Measurements from ENCODE around the gene GPR150.

DNA sequence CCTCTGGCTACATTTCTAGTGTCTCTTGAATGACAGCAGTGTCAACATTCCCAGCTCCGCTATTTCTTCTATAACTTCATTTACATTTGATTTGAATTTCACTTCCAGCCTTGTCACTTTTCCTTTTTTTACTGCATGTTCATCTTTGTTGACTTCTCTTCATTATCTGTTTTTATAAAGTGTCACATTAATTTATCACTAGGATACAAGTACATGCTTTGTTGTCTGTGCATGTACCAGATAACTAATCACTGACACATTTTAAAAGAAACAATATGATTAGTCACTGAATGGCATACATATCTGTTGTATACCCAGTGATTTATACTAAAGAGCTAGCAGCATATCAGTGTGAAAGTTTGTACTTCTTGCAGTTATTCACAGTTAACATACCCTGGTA is 35.9 kb upstream of the GPR150 start:
- TF ChIP-seq, protein P1, sequence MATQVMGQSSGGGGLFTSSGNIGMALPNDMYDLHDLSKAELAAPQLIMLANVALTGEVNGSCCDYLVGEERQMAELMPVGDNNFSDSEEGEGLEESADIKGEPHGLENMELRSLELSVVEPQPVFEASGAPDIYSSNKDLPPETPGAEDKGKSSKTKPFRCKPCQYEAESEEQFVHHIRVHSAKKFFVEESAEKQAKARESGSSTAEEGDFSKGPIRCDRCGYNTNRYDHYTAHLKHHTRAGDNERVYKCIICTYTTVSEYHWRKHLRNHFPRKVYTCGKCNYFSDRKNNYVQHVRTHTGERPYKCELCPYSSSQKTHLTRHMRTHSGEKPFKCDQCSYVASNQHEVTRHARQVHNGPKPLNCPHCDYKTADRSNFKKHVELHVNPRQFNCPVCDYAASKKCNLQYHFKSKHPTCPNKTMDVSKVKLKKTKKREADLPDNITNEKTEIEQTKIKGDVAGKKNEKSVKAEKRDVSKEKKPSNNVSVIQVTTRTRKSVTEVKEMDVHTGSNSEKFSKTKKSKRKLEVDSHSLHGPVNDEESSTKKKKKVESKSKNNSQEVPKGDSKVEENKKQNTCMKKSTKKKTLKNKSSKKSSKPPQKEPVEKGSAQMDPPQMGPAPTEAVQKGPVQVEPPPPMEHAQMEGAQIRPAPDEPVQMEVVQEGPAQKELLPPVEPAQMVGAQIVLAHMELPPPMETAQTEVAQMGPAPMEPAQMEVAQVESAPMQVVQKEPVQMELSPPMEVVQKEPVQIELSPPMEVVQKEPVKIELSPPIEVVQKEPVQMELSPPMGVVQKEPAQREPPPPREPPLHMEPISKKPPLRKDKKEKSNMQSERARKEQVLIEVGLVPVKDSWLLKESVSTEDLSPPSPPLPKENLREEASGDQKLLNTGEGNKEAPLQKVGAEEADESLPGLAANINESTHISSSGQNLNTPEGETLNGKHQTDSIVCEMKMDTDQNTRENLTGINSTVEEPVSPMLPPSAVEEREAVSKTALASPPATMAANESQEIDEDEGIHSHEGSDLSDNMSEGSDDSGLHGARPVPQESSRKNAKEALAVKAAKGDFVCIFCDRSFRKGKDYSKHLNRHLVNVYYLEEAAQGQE (IDR thresholded peaks at IDR 0.05; ENCODE audit: borderline replicate concordance in 1 of 2, low read depth in 1 of 2, low read length in 2 of 2): no peak
- TF ChIP-seq SETDB1 (CRISPR knock-in tag; IDR thresholded peaks at IDR 0.05; ENCODE audit: borderline replicate concordance): no peak
- TF ChIP-seq, protein P2, sequence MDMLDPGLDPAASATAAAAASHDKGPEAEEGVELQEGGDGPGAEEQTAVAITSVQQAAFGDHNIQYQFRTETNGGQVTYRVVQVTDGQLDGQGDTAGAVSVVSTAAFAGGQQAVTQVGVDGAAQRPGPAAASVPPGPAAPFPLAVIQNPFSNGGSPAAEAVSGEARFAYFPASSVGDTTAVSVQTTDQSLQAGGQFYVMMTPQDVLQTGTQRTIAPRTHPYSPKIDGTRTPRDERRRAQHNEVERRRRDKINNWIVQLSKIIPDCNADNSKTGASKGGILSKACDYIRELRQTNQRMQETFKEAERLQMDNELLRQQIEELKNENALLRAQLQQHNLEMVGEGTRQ (IDR thresholded peaks at IDR 0.05; ENCODE audit: low read depth, low read length): no peak
- TF ChIP-seq, protein P2 (CRISPR knock-in tag; IDR thresholded peaks at IDR 0.05; ENCODE audit: borderline replicate concordance): no peak
- no peak for TF ChIP-seq ZNF615 (CRISPR knock-in tag; IDR thresholded peaks at IDR 0.05; ENCODE audit: borderline replicate concordance)
